GM12801 (cell line): ENCODE results near the gene MEPE.

Experiments
- TF ChIP-seq, protein P1 (sequence below): IDR thresholded peaks from one replicate; pipeline ENCODE4 v1.5.1; 2011; ENCODE audit warnings: control low read depth; ENCODE audit not compliant: insufficient read length; ENCODE audit errors: extremely low read depth

The MEPE gene

DNA sequence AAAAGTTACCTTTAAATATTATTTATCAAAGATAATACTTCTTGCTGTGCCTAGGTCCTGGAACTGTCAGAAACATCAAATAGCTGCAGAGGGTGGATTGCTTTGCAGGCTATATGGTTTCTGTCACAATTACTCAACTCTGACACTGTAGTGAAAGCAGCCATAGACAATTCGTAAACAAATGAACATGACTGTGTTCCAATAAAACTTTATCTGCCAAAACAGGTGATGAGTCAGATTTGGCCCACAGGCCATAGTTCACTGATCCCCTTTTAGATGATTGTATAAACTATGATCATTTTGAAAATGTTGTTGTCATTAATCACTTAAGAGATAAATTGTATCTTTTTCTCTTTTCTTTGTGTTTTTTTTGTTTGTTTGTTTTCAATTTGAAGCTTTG, 8.4 kb upstream of the MEPE start:
- TF ChIP-seq, protein P1, sequence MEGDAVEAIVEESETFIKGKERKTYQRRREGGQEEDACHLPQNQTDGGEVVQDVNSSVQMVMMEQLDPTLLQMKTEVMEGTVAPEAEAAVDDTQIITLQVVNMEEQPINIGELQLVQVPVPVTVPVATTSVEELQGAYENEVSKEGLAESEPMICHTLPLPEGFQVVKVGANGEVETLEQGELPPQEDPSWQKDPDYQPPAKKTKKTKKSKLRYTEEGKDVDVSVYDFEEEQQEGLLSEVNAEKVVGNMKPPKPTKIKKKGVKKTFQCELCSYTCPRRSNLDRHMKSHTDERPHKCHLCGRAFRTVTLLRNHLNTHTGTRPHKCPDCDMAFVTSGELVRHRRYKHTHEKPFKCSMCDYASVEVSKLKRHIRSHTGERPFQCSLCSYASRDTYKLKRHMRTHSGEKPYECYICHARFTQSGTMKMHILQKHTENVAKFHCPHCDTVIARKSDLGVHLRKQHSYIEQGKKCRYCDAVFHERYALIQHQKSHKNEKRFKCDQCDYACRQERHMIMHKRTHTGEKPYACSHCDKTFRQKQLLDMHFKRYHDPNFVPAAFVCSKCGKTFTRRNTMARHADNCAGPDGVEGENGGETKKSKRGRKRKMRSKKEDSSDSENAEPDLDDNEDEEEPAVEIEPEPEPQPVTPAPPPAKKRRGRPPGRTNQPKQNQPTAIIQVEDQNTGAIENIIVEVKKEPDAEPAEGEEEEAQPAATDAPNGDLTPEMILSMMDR: no peak

DNA sequence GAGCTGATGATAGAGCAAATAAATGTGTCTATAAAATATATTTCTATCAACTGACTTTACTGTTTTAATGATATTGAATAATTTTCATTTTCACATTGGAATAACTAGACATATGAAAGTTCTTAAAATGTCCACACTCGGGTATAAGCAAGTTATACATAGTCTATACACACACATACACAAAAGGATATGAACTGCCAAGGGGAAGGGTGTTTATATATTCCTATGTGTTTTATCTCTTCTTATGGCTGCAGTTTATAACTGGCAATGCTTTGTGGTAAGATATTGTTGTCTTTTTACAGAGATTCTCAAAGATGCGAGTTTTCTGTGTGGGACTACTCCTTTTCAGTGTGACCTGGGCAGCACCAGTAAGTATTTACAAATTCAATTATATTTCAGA, 1.6 kb downstream of the MEPE start:
- TF ChIP-seq, protein P1: no peak

DNA sequence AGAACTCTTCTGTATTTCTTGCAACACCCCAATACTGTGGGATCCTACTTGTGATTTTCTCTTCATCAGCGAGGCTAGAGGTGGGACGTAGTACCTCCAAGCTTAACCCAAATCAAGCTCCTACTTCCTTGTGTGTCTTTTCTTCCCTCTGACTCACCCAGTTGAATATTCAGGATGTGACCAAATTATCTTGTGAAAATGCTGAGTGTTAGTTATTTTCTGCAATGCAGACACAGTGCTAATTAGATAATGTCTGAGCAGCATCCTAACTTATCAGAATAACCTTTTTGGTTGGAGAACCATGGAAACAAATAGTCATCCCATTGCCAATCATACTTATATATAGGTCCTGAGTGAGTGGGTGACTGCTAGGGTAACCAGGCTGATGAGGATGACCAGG, 2.4 kb downstream of the MEPE start:
- TF ChIP-seq, protein P1: no peak

DNA sequence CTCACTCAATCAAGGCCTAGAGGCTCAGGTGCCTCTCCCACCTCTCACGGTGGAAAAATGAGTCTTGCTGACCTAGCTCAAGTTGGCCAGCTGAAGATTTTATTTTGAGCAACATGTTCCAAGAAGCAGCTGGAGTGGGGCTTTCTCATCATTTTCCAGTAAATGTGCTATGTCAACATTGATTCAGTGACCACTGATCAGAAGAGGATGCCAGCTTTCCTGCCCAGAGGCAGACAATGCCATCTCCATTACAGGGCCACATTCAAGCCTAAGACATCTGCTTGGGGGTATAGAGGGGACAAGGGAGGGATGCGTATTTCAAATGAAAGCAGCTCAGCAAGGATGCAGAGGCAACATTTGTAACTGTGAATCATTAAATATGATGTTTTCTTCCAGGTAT, 3.0 kb downstream of the MEPE start:
- TF ChIP-seq, protein P1: no peak

DNA sequence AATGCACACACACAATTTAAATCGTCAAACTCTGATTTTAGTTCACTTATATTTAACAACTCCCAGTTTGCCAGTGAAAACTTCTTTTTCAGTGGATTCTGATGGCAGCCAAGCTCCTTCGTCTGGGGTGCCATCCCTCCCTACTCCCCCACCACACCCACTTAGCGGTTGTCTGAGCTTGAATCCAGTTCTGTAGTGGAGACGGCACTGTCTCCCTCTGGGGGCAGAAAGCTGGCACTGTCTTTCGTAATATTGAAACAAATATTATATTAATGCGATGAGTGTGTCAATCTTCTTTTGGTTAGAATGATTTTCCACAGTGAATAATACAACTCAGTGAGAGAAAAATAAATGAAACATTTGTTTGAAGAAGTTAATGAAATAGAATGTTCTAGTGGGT, 5.4 kb downstream of the MEPE start:
- TF ChIP-seq, protein P1: no peak

DNA sequence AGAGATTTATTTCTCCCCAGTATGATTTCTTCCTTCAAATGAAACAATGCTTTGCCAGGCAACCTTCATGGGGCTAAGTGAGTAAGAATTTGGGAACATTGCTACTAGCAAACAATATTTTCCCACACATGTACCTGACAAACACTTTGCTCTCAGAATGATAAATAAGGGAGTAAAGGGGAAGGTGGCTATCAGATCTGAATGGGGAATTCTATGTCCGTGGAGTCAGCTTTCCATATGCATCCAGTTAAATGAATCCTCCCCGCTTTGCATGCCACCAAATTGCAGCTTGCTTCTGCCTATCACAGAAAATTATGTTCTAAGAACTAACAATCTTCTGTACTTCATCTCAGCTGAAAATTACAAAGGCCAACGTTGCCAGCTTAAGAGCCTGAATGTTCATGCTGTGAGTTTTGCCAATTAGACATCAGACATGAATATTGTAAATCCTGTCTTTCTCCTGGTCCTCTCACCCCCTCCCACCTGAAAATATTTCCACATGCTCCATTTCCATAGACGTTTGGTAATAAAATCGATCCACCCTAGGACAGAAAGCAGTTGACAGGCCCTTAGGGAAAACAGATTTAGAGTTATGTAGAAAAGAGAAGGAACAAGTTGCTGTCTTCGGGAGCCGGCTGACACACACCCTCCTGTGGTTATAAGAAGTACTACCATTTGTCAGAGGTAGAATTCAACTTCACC, 6.3 kb downstream of the MEPE start:
- TF ChIP-seq, protein P1: no peak

DNA sequence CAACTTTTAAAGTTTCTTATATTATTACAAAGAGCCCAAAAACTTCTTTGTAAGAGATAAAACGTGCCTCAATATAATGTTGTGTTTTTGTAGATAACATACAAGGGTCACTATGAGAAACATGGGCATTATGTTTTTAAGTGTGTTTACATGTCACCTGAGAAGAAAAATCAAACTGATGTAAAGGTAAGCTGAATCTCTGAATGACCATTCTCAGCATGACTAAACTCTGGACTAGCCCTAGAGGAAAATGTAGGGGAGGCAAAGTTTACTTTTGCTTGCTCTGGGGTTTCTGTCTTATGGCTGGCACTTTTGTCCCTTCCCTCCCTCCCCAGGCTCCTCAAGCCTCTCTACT, 6.8 kb downstream of the MEPE start:
- TF ChIP-seq, protein P1: no peak
